GM18909 (cell line): Measurements from ENCODE around the gene ATP2B3.

Source experiments
- ATAC-seq: cut with Tn5 transposase; IDR thresholded peaks from one replicate; pipeline ENCODE4 v1.9.1; 2021; ENCODE audit warnings: mild to moderate bottlenecking; ENCODE audit not compliant: unreplicated experiment, poor library complexity

The ATP2B3 gene

DNA sequence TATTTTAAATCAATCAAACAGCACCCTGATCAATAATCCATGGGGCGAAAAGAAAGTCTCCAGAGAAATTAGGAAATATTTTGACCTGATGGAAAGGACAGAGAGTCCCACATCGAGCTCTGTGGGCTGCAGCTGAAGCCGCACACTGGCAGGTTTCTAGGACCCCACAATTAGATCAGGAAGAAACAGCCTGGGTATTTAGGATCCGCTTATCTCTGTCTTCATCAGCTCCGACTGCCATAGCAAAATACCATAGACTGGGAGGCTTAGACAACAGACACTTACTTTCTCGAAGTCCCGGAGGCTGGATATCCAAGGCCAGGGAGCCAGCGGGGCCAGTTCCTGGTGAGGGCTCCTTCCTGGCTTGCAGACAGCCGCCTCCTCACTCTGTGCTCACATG is 45.1 kb downstream of the ATP2B3 start:
- no peak for ATAC-seq

GRCh38 chrX:153564047-153564606 is 46.7 kb downstream of the ATP2B3 start:
- ATAC-seq: no peak

DNA sequence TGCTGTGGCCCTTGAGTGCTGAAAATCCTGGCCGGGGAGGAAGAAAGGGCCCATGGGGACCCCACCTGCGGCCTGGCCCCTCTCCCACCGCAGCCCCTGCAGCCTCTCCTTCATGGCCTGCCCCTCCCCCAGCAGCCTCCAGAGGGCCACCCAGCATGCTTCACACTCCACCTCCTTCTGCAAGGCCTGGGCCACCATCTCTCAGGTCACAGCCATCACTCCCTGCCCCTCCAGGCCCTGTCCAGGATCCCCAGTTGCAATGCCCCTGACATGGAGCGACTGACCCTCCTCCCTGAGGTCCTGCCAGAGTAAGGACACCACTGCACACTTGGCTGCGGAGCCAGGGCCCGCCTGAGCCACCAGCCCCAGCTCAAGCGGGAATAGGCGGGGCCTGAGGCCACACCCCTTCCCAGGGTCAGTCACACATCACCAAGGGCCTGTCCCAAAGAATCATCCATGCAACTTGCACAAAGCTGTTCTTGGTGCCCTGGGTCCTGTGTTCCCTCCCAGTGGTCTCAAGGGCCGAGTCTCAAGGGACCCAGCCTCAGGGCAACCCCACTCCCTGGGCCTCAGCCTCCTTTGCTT is 48.6 kb downstream of the ATP2B3 start:
- no peak for ATAC-seq

DNA sequence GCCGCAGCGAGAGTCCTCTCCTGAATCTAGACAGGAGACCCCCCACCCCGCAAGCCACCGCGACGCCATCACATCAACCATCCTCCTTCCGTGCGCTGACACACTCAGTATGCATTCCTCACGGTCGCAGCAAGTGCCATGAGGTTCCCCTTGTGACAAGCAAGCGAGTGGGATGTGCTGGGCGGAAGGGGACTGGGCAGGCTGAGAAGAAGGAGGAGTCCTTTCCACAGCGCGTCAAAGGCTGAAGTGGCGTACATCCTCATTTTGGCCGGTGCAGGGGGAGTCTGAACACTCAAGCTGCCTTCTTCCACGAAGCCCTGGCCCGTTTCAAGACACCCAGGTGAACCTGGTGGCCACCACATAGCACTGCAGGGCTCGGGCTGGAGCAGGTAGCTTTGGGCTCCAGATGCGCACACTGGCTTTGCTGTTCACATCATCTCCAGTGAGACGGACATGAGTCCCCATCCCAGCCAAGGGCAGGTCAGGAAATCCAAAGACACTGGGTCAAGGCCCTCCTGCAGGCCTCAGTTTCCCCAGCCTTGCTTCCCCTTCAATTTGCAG is 51.1 kb downstream of the ATP2B3 start:
- no peak for ATAC-seq

DNA sequence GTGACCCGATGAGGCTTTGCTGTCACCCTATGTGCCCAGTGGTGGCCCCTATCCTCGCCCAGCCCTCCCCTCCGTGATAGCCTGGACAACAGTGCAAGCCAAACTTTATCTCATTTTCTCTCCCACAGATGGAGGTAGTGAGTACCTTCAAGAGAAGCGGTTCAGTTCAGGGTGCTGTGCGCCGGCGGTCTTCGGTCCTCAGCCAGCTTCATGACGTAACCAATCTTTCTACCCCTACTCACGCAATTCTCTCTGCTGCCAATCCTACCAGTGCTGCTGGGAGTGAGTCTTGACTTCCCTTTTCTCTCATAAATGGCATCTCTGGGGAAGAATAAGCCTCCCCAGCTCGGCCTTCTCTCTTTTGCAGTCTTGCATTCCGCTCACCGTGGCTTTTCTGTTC is 52.0 kb downstream of the ATP2B3 start:
- ATAC-seq: no peak

- no peak for ATAC-seq
Observed at GRCh38 chrX:153571534-153571908, 54.1 kb downstream of the ATP2B3 start.

DNA sequence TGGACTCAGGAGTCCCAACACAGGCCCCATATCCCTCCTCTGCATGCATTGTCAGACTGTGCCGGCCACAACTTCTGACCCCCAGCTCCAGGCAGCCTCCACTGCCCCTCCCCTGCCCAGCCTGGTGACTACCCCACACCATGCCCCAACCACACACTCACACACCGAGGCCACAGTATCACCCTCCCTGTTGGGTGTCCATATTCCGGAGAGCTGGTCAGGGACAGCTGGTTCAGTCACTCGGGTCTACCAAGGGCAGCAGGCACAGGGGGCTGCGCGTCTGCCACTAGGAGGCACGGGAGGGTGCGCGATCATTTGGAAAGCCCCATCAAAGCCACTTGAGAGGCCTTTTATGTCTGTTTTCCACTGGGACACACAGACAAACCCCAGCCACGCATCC is 55.2 kb downstream of the ATP2B3 start:
- ATAC-seq: no peak

- no peak for ATAC-seq
Observed at GRCh38 chrX:153573984-153574383, 56.5 kb downstream of the ATP2B3 start.

DNA sequence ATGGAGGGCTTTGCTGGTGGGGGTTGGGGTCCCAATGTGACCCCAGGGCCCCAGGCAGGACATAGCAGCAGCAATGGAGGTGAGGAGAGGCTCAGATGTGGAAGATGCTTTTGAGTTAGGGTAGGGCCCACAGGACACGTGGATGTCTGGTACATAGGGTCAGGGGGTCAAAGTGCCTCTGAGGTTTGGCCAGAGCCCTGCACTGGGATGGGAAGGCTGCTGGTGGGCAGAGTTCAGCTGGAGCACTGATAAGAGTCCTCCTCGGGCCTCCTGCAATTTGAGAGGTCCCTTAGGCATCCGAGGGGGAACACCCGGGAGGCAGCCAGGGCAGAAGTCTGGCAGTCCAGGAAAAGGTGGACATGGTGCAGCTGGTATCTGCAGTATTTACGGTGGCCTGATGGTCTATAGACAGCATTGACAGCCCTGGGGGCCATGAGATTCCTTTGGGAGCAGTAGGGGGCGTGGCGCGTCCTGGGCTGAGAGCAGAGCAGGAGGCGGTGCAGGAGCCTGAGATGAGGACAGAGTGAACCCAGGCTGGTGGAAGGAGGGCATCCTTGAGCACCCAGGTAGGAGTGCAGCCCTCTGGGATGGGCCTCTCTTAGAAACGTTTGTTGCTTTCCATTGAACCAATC is 58.9 kb downstream of the ATP2B3 start:
- ATAC-seq: no peak

DNA sequence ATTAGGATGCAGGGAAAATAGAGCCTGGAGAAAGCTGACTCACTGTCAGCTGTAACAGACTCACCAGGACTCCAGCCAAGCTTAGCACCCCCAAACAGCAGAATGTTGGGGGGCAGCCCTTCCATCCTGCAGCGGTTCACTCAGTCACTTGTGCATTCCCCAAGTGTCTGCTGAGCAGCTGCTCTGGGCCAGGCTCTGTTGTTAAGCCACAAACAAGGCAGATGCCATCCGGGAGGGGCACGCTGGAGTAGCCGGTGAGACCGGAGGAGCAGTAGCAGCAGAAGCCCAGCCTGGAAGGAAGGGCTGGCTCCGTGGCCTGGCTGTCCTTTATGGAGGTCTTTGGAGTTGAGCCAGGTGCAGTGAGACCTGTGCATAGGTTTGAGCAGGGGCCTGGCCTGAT is 59.5 kb downstream of the ATP2B3 start:
- no peak for ATAC-seq

GRCh38 chrX:153578200-153578835 is 60.9 kb downstream of the ATP2B3 start:
- ATAC-seq: no peak

- no peak for ATAC-seq
Observed at GRCh38 chrX:153578889-153579288, 61.4 kb downstream of the ATP2B3 start.

- ATAC-seq: no peak
Observed at GRCh38 chrX:153580700-153581386, 63.4 kb downstream of the ATP2B3 start.

GRCh38 chrX:153582896-153583295 is 65.5 kb downstream of the ATP2B3 start:
- peak; percentile 98 for ATAC-seq

GRCh38 chrX:153583433-153583832 is 66.0 kb downstream of the ATP2B3 start:
- ATAC-seq: no peak

DNA sequence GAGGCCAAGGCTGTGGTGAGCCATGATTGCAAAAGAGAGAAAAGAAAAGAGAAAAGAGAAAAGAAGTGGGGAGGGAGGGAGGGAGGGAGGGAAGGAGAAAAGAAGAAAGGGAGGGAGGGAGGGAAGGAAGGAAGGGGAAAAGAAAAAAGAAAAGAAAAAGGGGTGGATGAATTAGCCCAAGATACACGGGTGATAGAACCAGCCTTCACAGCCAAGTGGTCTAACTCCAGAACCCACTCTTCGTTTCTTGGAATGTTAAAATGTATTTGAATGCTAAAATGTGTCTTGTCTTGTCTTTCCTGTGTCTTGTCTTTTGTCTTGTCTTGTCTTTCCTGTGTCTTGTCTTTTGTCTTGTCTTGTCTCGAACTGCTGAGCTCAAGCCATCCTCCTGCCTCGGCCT is 68.4 kb downstream of the ATP2B3 start:
- ATAC-seq: no peak

GRCh38 chrX:153587342-153587741 is 69.9 kb downstream of the ATP2B3 start:
- no peak for ATAC-seq

GRCh38 chrX:153588021-153588781 is 70.8 kb downstream of the ATP2B3 start:
- no peak for ATAC-seq

GRCh38 chrX:153588782-153589446 is 71.5 kb downstream of the ATP2B3 start:
- no peak for ATAC-seq
